A549 (cell line): Measurements from ENCODE around the gene DNA2. TPM values are rescaled to one million over a fixed set of nuclear protein-coding genes. Genes with fewer than 3 reads are reported as not detected.

Experiments
- ATAC-seq, 2 experiments: fragments of 200-7000 bp in 1 of 2; fragments of >200 bp in 1 of 2; cut with Nextera tagmentation in 1 of 2; cut with Tn5 transposase in 1 of 2; 3 replicates each; pipeline versions ENCODE4 v1.8.0 to v1.9.1; 2018 to 2020; ENCODE audit warnings: mild to moderate bottlenecking in 1 of 2, moderate library complexity in 1 of 2
- CTCF ChIA-PET: fragments of 300-600 bp; sonication (Branson Sonifier 250); formaldehyde crosslinking; extraction: SDS; loops from one replicate; lab custom pipeline; 2021; ENCODE audit warnings: antibody characterized with exemption, inconsistent platforms; lab: Yijun Ruan, JAX
- POLR2A ChIA-PET: fragments of 350-600 bp; formaldehyde crosslinking; extraction: SDS; loops from one replicate; lab custom pipeline; 2021; ENCODE audit warnings: antibody characterized with exemption, inconsistent platforms; lab: Yijun Ruan, JAX
- DNase-seq, 2 experiments: peaks; one replicate each; pipeline versions ENCODE4 v3.0.0 to v3.0.0-alpha.2; 2011 to 2016; ENCODE audit warnings: low read depth in 1 of 2, low spot score in 1 of 2
- FAIRE-seq: peaks from 2 replicates; lab custom pipeline; 2011; peaks lifted over from hg19 to GRCh38; lab: Jason Lieb, UNC
- H3K27ac ChIP-seq, 2 experiments: fragments of >200 bp; sonication (Bioruptor Twin); formaldehyde crosslinking; 3 replicates each; pipeline ENCODE4 v1.5.1; 2016 to 2017
- H3K4me1 ChIP-seq: fragments of >200 bp; sonication (Bioruptor Twin); formaldehyde crosslinking; 3 replicates; pipeline ENCODE4 v1.6.1; 2016
- H3K4me2 ChIP-seq: fragments of >200 bp; sonication (Bioruptor Twin); formaldehyde crosslinking; 3 replicates; pipeline ENCODE4 v1.6.1; 2016
- H3K4me3 ChIP-seq: fragments of >200 bp; sonication (Bioruptor Twin); formaldehyde crosslinking; 3 replicates; pipeline ENCODE4 v1.5.1; 2016
- H3K9me3 ChIP-seq: fragments of >200 bp; sonication (Bioruptor Twin); formaldehyde crosslinking; 3 replicates; pipeline ENCODE4 v1.6.1; 2016
- ATOH8 ChIP-seq: fragments of 250-450 bp; sonication (Bioruptor Pico); IDR thresholded peaks from 2 replicates; pipeline ENCODE4 v1.5.0; 2020; ENCODE audit warnings: low read depth, mild to moderate bottlenecking, moderate library complexity
- BCL3 ChIP-seq: fragments of >200 bp; sonication (Bioruptor Twin); formaldehyde crosslinking; IDR thresholded peaks from 3 replicates; pipeline ENCODE4 v1.6.1; 2016
- CBX8 ChIP-seq: fragments of 200-600 bp; sonication (generic); IDR thresholded peaks from 2 replicates; pipeline ENCODE4 v1.6.1; 2016
- CHD2 ChIP-seq: fragments of 150-350 bp; IDR thresholded peaks from 2 replicates; pipeline ENCODE4 v1.6.1; 2014; ENCODE audit warnings: low read length; ENCODE audit not compliant: partially characterized antibody
- CHD4 ChIP-seq: fragments of 200-600 bp; sonication (generic); IDR thresholded peaks from 2 replicates; pipeline ENCODE4 v1.6.1; 2016; ENCODE audit warnings: antibody characterized with exemption, mild to moderate bottlenecking, borderline replicate concordance
- E2F6 ChIP-seq: IDR thresholded peaks from 2 replicates; pipeline ENCODE4 v1.6.1; 2012; ENCODE audit warnings: low read depth, borderline replicate concordance
- EHMT2 ChIP-seq: fragments of 200-600 bp; sonication (generic); IDR thresholded peaks from 2 replicates; pipeline ENCODE4 v1.6.1; 2016; ENCODE audit warnings: antibody characterized with exemption, low read depth, mild to moderate bottlenecking, moderate library complexity
- EP300 ChIP-seq, 2 experiments: fragments of >200 bp; sonication (Bioruptor Twin); formaldehyde crosslinking; IDR thresholded peaks; 2 replicates in 1 of 2; 3 replicates in 1 of 2; pipeline ENCODE4 v1.6.1; 2016 to 2017
- FOSB ChIP-seq: fragments of 250-450 bp; sonication (Bioruptor Pico); IDR thresholded peaks from 2 replicates; pipeline ENCODE4 v1.5.0; 2020; ENCODE audit warnings: mild to moderate bottlenecking, moderate library complexity
- GATA3 ChIP-seq: IDR thresholded peaks from 2 replicates; pipeline ENCODE4 v1.6.1; 2012; ENCODE audit warnings: borderline replicate concordance
- HDAC2 ChIP-seq: fragments of 200-600 bp; sonication (generic); IDR thresholded peaks from 2 replicates; pipeline ENCODE4 v1.6.1; 2016
- HOXA7 ChIP-seq: fragments of 250-450 bp; sonication (Bioruptor Pico); IDR thresholded peaks from 2 replicates; pipeline ENCODE4 v1.5.0; 2020; ENCODE audit warnings: mild to moderate bottlenecking, moderate library complexity
- HOXB13 ChIP-seq: fragments of 250-450 bp; sonication (Bioruptor Pico); IDR thresholded peaks from 2 replicates; pipeline ENCODE4 v1.5.0; 2020; ENCODE audit warnings: low read depth, mild to moderate bottlenecking, moderate library complexity
- HOXB5 ChIP-seq: fragments of 250-450 bp; sonication (Bioruptor Pico); IDR thresholded peaks from 2 replicates; pipeline ENCODE4 v1.5.0; 2020; ENCODE audit warnings: mild to moderate bottlenecking, moderate library complexity
- JUN ChIP-seq, 2 experiments: fragments of >200 bp; sonication (Bioruptor Twin); formaldehyde crosslinking; IDR thresholded peaks; 2 replicates in 1 of 2; 3 replicates in 1 of 2; pipeline ENCODE4 v1.6.1; 2016 to 2017
- JUNB ChIP-seq: fragments of >200 bp; sonication (Bioruptor Twin); formaldehyde crosslinking; IDR thresholded peaks from 2 replicates; pipeline ENCODE4 v1.6.1; 2016
- KDM1A ChIP-seq: fragments of 200-600 bp; sonication (generic); IDR thresholded peaks from 2 replicates; pipeline ENCODE4 v1.6.1; 2016; ENCODE audit warnings: low read depth, mild to moderate bottlenecking
- KDM5A ChIP-seq: fragments of 200-600 bp; sonication (generic); IDR thresholded peaks from 2 replicates; pipeline ENCODE4 v1.6.1; 2016; ENCODE audit warnings: antibody characterized with exemption, mild to moderate bottlenecking
- MAZ ChIP-seq: fragments of 150-350 bp; IDR thresholded peaks from 2 replicates; pipeline ENCODE4 v1.6.1; 2014; ENCODE audit warnings: antibody characterized with exemption, low read depth, low read length, borderline replicate concordance
- NPAS2 ChIP-seq: fragments of 250-450 bp; sonication (Bioruptor Pico); IDR thresholded peaks from 2 replicates; pipeline ENCODE4 v1.8.0; 2022; ENCODE audit warnings: mild to moderate bottlenecking, moderate library complexity, borderline replicate concordance
- NR3C1 ChIP-seq: fragments of >200 bp; sonication (Bioruptor Twin); formaldehyde crosslinking; IDR thresholded peaks from 3 replicates; pipeline ENCODE4 v1.6.1; 2017
- PBX3 ChIP-seq: IDR thresholded peaks from 2 replicates; pipeline ENCODE4 v1.6.1; 2012
- POLR2A ChIP-seq: IDR thresholded peaks from 2 replicates; pipeline ENCODE4 v1.6.1; 2012; ENCODE audit warnings: mild to moderate bottlenecking, low read length
- POLR2AphosphoS2 ChIP-seq: conservative IDR thresholded peaks from 2 replicates; pipeline ENCODE4 v1.6.1; 2012; ENCODE audit warnings: low read length, improper control_type of control experiment, inconsistent platforms
- SREBF2 ChIP-seq: fragments of 450-650 bp; IDR thresholded peaks from 2 replicates; pipeline ENCODE4 v1.6.1; 2014; ENCODE audit warnings: mild to moderate bottlenecking, moderate library complexity
- TP53 ChIP-seq: fragments of 250-450 bp; sonication (Bioruptor Pico); IDR thresholded peaks from 2 replicates; pipeline ENCODE4 v1.5.0; 2021; ENCODE audit warnings: mild to moderate bottlenecking, moderate library complexity
- ZFP36 ChIP-seq: fragments of 450-650 bp; IDR thresholded peaks from 2 replicates; pipeline ENCODE4 v1.6.1; 2014; ENCODE audit warnings: borderline replicate concordance; ENCODE audit not compliant: partially characterized antibody
- ZNF302 ChIP-seq: fragments of 250-450 bp; sonication (Bioruptor Pico); IDR thresholded peaks from 2 replicates; pipeline ENCODE4 v1.9.0; 2021; ENCODE audit warnings: inconsistent platforms, mild to moderate bottlenecking, moderate library complexity
- ZSCAN20 ChIP-seq: fragments of 250-450 bp; sonication (Bioruptor Pico); IDR thresholded peaks from 2 replicates; pipeline ENCODE4 v1.8.0; 2022; ENCODE audit warnings: mild to moderate bottlenecking, moderate library complexity
- WGBS: methylation state at CpG from one replicate; pipeline ENCODE4 v1.1.6; 2017; ENCODE audit errors: missing lambda C conversion rate; 5-methylcytosine and 5-hydroxymethylcytosine counted together
- polyA plus RNA-seq, 4 experiments: library from polyadenylated mRNA; depleted of rRNA in 3 of 4; stranded (reverse); fragments of >200 nt; fragmentation: RNase III in 1 of 4; extraction: RNeasy Plus Mini Kit Qiagen cat#74134 plus additional on column Dnase treatment in 1 of 4; gene quantifications; 2 replicates in 3 of 4; 3 replicates in 1 of 4; pipeline ENCODE4 v1.2.3, GENCODE V29; 2011 to 2017
- TF ChIP-seq, protein P1 (sequence below): fragments of >200 bp; sonication (Bioruptor Twin); formaldehyde crosslinking; IDR thresholded peaks from 2 replicates; pipeline ENCODE4 v1.6.1; 2016
- TF ChIP-seq, protein P2 (sequence below): IDR thresholded peaks from 2 replicates; pipeline ENCODE4 v1.6.1; 2012
- TF ChIP-seq, protein P3 (sequence below): fragments of 450-650 bp; IDR thresholded peaks from 2 replicates; pipeline ENCODE4 v1.6.1; 2014; ENCODE audit warnings: antibody characterized with exemption

Gene DNA2
- polyA plus RNA-seq, 2 of the 4 experiments (the other 2 are of a cell fraction), result 16.5 to 20.1 TPM

GRCh38 chr10:68446179-68446578 is 25.6 kb downstream of the DNA2 start:
- no peak overlapping the region for H3K4me3 ChIP-seq
- no peak for ATAC-seq
- no peak for TF ChIP-seq NPAS2
- TF ChIP-seq FOSB (CRISPR knock-in tag), result no peak
- TF ChIP-seq MAZ, result no peak
- no peak for TF ChIP-seq TP53 (CRISPR knock-in tag)
- no peak for TF ChIP-seq KDM5A
- no peak for TF ChIP-seq E2F6
- TF ChIP-seq, protein P1, sequence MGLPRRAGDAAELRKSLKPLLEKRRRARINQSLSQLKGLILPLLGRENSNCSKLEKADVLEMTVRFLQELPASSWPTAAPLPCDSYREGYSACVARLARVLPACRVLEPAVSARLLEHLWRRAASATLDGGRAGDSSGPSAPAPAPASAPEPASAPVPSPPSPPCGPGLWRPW, result no peak
- no peak for TF ChIP-seq KDM1A
- no peak for TF ChIP-seq ZSCAN20 (CRISPR knock-in tag)
- no peak for TF ChIP-seq HOXB5
- no peak for TF ChIP-seq CBX8
- TF ChIP-seq, all 56 proteins: peak for 0
- H3K9me3 ChIP-seq, result no peaks in the 10 kb centered on the region
- ChIA-PET CTCF (interaction anchor here (1.7 kb wide), 1 partner anchor 17 kb away, joined by 4 read pairs; no protein-coding TSS in a partner anchor), POLR2A (no interaction called here)
- FAIRE-seq (no peak), DNase-seq (no peak)
- no peak overlapping the region for H3K4me2 ChIP-seq
- no peak overlapping the region for H3K27ac ChIP-seq
- 0 out of 3 replicates have a peak, but pooled peaks cover 2% of the 10 kb centered on the region for H3K4me1 ChIP-seq
- WGBS, result 72% methylated on average over 1 of the region's 1 CpG

GRCh38 chr10:68442971-68443370 is 28.8 kb downstream of the DNA2 start:
- 94% methylated on average over 2 of the region's 2 CpGs for WGBS
- no peak for FAIRE-seq
- no peak overlapping the region for H3K4me2 ChIP-seq
- H3K4me1 ChIP-seq, result no peaks in the 10 kb centered on the region
- no peaks in the 10 kb centered on the region for H3K9me3 ChIP-seq
- no peak for DNase-seq
- TF ChIP-seq CHD2, result no peak
- no peak for TF ChIP-seq ZSCAN20 (CRISPR knock-in tag)
- TF ChIP-seq EP300 (IDR thresholded peaks at IDR 0.05), result no peak
- no peak for TF ChIP-seq NR3C1
- TF ChIP-seq HOXB13 (CRISPR knock-in tag), result no peak
- no peak for TF ChIP-seq POLR2AphosphoS2
- TF ChIP-seq POLR2A, result no peak
- no peak for TF ChIP-seq JUNB
- no peak for TF ChIP-seq PBX3
- no peak for TF ChIP-seq SREBF2
- TF ChIP-seq GATA3, result no peak
- TF ChIP-seq, protein P2, sequence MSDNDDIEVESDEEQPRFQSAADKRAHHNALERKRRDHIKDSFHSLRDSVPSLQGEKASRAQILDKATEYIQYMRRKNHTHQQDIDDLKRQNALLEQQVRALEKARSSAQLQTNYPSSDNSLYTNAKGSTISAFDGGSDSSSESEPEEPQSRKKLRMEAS, result no peak
- ChIA-PET POLR2A (no interaction called here), CTCF (no interaction called here)
- H3K4me3 ChIP-seq, result no peak overlapping the region
- H3K27ac ChIP-seq, result no peak overlapping the region
- ATAC-seq, result no peak

DNA sequence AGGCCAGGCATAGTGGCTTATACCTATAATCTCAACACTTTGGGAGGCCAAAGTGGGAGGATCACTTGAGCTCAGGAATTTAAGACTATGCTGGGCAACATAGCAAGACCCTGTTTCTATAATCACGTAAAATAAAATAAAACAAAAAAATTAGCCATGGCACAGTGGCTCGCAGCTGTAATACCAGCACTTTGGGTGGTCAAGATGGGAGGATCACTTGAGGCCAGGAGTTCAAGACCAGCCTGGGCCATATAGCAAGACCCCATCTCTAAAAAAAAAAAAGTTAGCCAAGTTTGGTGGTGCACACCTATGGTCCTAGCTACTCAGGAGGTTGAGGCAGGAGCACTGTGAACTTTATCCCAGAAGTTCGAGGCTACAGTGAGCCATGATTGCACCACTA is 30.9 kb downstream of the DNA2 start:
- Histone ChIP-seq H3K27ac (no peak overlapping the region), H3K9me3 (no peaks in the 10 kb centered on the region)
- DNase-seq, result no peak
- WGBS, result 91% methylated on average over 3 of the region's 3 CpGs
- ChIA-PET CTCF (no interaction called here), POLR2A (no interaction called here)
- no peak for TF ChIP-seq JUN (IDR thresholded peaks at IDR 0.05)
- TF ChIP-seq ZFP36, result no peak
- TF ChIP-seq ATOH8 (CRISPR knock-in tag), result no peak
- TF ChIP-seq HOXB5, result no peak
- TF ChIP-seq EHMT2, result no peak
- TF ChIP-seq CHD4, result no peak
- no peak for TF ChIP-seq KDM1A
- no peak for TF ChIP-seq HOXA7 (CRISPR knock-in tag)
- TF ChIP-seq, protein P1, result no peak
- no peak for TF ChIP-seq NPAS2
- no peak for TF ChIP-seq BCL3
- TF ChIP-seq JUNB, result no peak
- TF ChIP-seq FOSB (CRISPR knock-in tag), result no peak
- no peak for TF ChIP-seq POLR2A
- TF ChIP-seq ZNF302 (CRISPR knock-in tag), result no peak
- TF ChIP-seq, protein P2, result no peak
- TF ChIP-seq, protein P3, sequence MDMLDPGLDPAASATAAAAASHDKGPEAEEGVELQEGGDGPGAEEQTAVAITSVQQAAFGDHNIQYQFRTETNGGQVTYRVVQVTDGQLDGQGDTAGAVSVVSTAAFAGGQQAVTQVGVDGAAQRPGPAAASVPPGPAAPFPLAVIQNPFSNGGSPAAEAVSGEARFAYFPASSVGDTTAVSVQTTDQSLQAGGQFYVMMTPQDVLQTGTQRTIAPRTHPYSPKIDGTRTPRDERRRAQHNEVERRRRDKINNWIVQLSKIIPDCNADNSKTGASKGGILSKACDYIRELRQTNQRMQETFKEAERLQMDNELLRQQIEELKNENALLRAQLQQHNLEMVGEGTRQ, result no peak
- no peak for TF ChIP-seq HDAC2
- TF ChIP-seq, all 56 proteins: peak for 0
- ATAC-seq (no peak), FAIRE-seq (no peak)
- H3K4me3 ChIP-seq, result no peak overlapping the region
- H3K4me1 ChIP-seq, result no peaks in the 10 kb centered on the region
- no peak overlapping the region for H3K4me2 ChIP-seq
